H9 (cell line): ENCODE data around the gene SH2D6. TPM values are rescaled to one million over a fixed set of nuclear protein-coding genes. Genes with fewer than 3 reads are reported as not detected.

Experiments used
- DNase-seq: peaks from one replicate; pipeline ENCODE4 v3.0.0-alpha.2; 2017
- H2AFZ ChIP-seq: one replicate; pipeline ENCODE4 v1.6.1; 2013; ENCODE audit warnings: mild to moderate bottlenecking, low read length, control low read depth, moderate library complexity
- H2AK5ac ChIP-seq: 2 replicates; pipeline ENCODE4 v1.6.1; 2013; ENCODE audit warnings: low read length, control low read depth, mixed read lengths; ENCODE audit not compliant: insufficient read length
- H2BK120ac ChIP-seq: one replicate; pipeline ENCODE4 v1.6.1; 2013; ENCODE audit warnings: low read depth, mild to moderate bottlenecking, low read length, control low read depth, inconsistent platforms; ENCODE audit not compliant: poor library complexity, severe bottlenecking
- H2BK12ac ChIP-seq: 2 replicates; pipeline ENCODE4 v1.6.1; 2013; ENCODE audit warnings: low read length, control low read depth, mixed read lengths, low read depth; ENCODE audit not compliant: insufficient read length
- H2BK15ac ChIP-seq: 2 replicates; pipeline ENCODE4 v1.6.1; 2013; ENCODE audit warnings: low read depth, low read length, control low read depth
- H2BK20ac ChIP-seq: one replicate; pipeline ENCODE4 v1.6.1; 2013; ENCODE audit warnings: low read depth, mild to moderate bottlenecking, low read length, control low read depth, inconsistent platforms; ENCODE audit not compliant: poor library complexity, severe bottlenecking
- H2BK5ac ChIP-seq: 2 replicates; pipeline ENCODE4 v1.6.1; 2013; ENCODE audit warnings: low read length, control low read depth, mixed read lengths; ENCODE audit not compliant: insufficient read length
- H3K14ac ChIP-seq: 2 replicates; pipeline ENCODE4 v1.6.1; 2013; ENCODE audit warnings: low read length, control low read depth; ENCODE audit not compliant: insufficient read depth
- H3K18ac ChIP-seq: 2 replicates; pipeline ENCODE4 v1.6.1; 2013; ENCODE audit warnings: low read depth, mild to moderate bottlenecking, mixed read lengths, low read length, control low read depth; ENCODE audit not compliant: insufficient read length
- H3K23ac ChIP-seq: 2 replicates; pipeline ENCODE4 v1.6.1; 2013; ENCODE audit warnings: low read length, control low read depth, mixed read lengths, low read depth; ENCODE audit not compliant: insufficient read length
- H3K23me2 ChIP-seq: 2 replicates; pipeline ENCODE4 v1.6.1; 2013; ENCODE audit warnings: low read depth, mild to moderate bottlenecking, mixed read lengths, low read length, control low read depth; ENCODE audit not compliant: insufficient read length, poor library complexity, severe bottlenecking
- H3K27ac ChIP-seq: 2 replicates; pipeline ENCODE4 v1.5.1; 2013; ENCODE audit warnings: low read length, control low read depth, mixed read lengths, low read depth; ENCODE audit not compliant: insufficient read length
- H3K27me3 ChIP-seq: 2 replicates; pipeline ENCODE4 v1.6.1; 2013; ENCODE audit warnings: low read length, control low read depth, inconsistent platforms; ENCODE audit not compliant: insufficient read depth
- H3K4ac ChIP-seq: 2 replicates; pipeline ENCODE4 v1.6.1; 2013; ENCODE audit warnings: low read depth, mild to moderate bottlenecking, control low read depth, inconsistent platforms, low read length, moderate library complexity
- H3K4me1 ChIP-seq: 2 replicates; pipeline ENCODE4 v1.6.1; 2013; ENCODE audit warnings: low read length, control low read depth, inconsistent platforms; ENCODE audit not compliant: insufficient read depth
- H3K4me2 ChIP-seq: 2 replicates; pipeline ENCODE4 v1.6.1; 2013; ENCODE audit warnings: low read length, control low read depth, mixed read lengths; ENCODE audit not compliant: insufficient read length, insufficient read depth
- H3K56ac ChIP-seq: 2 replicates; pipeline ENCODE4 v1.6.1; 2013; ENCODE audit warnings: low read depth, mild to moderate bottlenecking, mixed read lengths, low read length, control low read depth; ENCODE audit not compliant: insufficient read length
- H3K79me1 ChIP-seq: 2 replicates; pipeline ENCODE4 v1.6.1; 2013; ENCODE audit warnings: low read depth, mild to moderate bottlenecking, moderate library complexity, low read length, control low read depth, inconsistent platforms; ENCODE audit not compliant: insufficient read depth, poor library complexity, severe bottlenecking
- H3K79me2 ChIP-seq: 2 replicates; pipeline ENCODE4 v1.6.1; 2013; ENCODE audit warnings: low read length, control low read depth, inconsistent platforms; ENCODE audit not compliant: insufficient read depth
- H3K9ac ChIP-seq: 2 replicates; pipeline ENCODE4 v1.6.1; 2013; ENCODE audit warnings: low read length, control low read depth, mixed read lengths; ENCODE audit not compliant: insufficient read length; ENCODE audit errors: extremely low read depth
- H3K9me3 ChIP-seq: one replicate; pipeline ENCODE4 v1.6.1; 2013; ENCODE audit warnings: low read depth, low read length, inconsistent platforms; ENCODE audit not compliant: control insufficient read depth
- H3T11ph ChIP-seq: one replicate; pipeline ENCODE4 v1.6.1; 2013; ENCODE audit warnings: mild to moderate bottlenecking, low read length, control low read depth, inconsistent platforms
- H4K20me1 ChIP-seq: one replicate; pipeline ENCODE4 v1.6.1; 2013; ENCODE audit not compliant: control insufficient read depth, insufficient read length, insufficient read depth
- H4K5ac ChIP-seq: 2 replicates; pipeline ENCODE4 v1.6.1; 2013; ENCODE audit warnings: low read depth, mild to moderate bottlenecking, mixed read lengths, low read length, control low read depth; ENCODE audit not compliant: insufficient read length
- H4K8ac ChIP-seq: replicated peaks from 2 replicates; pipeline ENCODE4 v1.6.1; 2013; ENCODE audit warnings: low read length, control low read depth, mixed read lengths, low read depth; ENCODE audit not compliant: insufficient read length
- H4K91ac ChIP-seq: 2 replicates; pipeline ENCODE4 v1.6.1; 2013; ENCODE audit warnings: low read depth, mild to moderate bottlenecking, moderate library complexity, mixed read lengths, low read length, control low read depth; ENCODE audit not compliant: insufficient read length
- H3K27ac Mint-ChIP-seq, 3 experiments: 2 replicates in 2 of 3; 3 replicates in 1 of 3; pipeline ENCODE4 v1.8.0; 2020 to 2021; ENCODE audit warnings: mixed read lengths in 3 of 3, mild to moderate bottlenecking in 1 of 3, moderate library complexity in 1 of 3
- H3K27me3 Mint-ChIP-seq: 2 replicates; pipeline ENCODE4 v1.8.0; 2021; ENCODE audit warnings: low read depth, mild to moderate bottlenecking, moderate library complexity, mixed read lengths
- H3K36me3 Mint-ChIP-seq, 3 experiments: 2 replicates in 2 of 3; 3 replicates in 1 of 3; pipeline ENCODE4 v1.8.0; 2020 to 2021; ENCODE audit warnings: low read depth in 3 of 3, mixed read lengths in 3 of 3; ENCODE audit not compliant: insufficient read depth in 1 of 3
- H3K4me1 Mint-ChIP-seq, 2 experiments: 2 replicates each; pipeline ENCODE4 v1.8.0; 2020; ENCODE audit warnings: mixed read lengths in 2 of 2
- H3K4me3 Mint-ChIP-seq, 2 experiments: 2 replicates in 1 of 2; 3 replicates in 1 of 2; pipeline ENCODE4 v1.8.0; 2020 to 2021; ENCODE audit warnings: mild to moderate bottlenecking in 2 of 2, mixed read lengths in 2 of 2, moderate library complexity in 1 of 2
- H3K9me3 Mint-ChIP-seq, 2 experiments: 2 replicates in 1 of 2; 3 replicates in 1 of 2; pipeline ENCODE4 v1.8.0; 2020; ENCODE audit warnings: mild to moderate bottlenecking in 2 of 2, mixed read lengths in 2 of 2, moderate library complexity in 1 of 2
- CTCF ChIP-seq: fragments of 200-600 bp; sonication (generic); conservative IDR thresholded peaks from 3 replicates; pipeline ENCODE4 v1.8.0; 2021; ENCODE audit warnings: antibody characterized with exemption, mild to moderate bottlenecking
- WGBS: extraction: QIAGEN DNeasy Blood & Tissue Kit; methylation state at CpG from one replicate; pipeline ENCODE4 v1.1.7; 2013; ENCODE audit warnings: missing lambda C conversion rate, low lambda C conversion rate, mixed read lengths; ENCODE audit not compliant: insufficient read length; ENCODE audit errors: extremely low coverage; 5-methylcytosine and 5-hydroxymethylcytosine counted together
- total RNA-seq: library from RNA; stranded (reverse); gene quantifications from 2 replicates; pipeline ENCODE4 v1.2.1, GENCODE V29; 2021

Gene SH2D6
- total RNA-seq, 1 experiment from 2014 or later = 0.61 TPM

GRCh38 chr2:85485815-85486214 lies 67.3 kb downstream of the SH2D6 start:
- Histone ChIP-seq H4K5ac (no peak overlapping the region), H3K56ac (no peak overlapping the region), H3K4ac (no peak overlapping the region), H4K8ac (no peak overlapping the region), H3K9ac (no peak overlapping the region), H3K18ac (no peak overlapping the region), H3K79me2 (no peaks in the 10 kb centered on the region), H2AFZ (no peak overlapping the region), H3K9me3 (no peaks in the 10 kb centered on the region), H2BK20ac (no peak overlapping the region), H3K14ac (no peak overlapping the region), H4K20me1 (no peaks in the 10 kb centered on the region), H4K91ac (no peak overlapping the region), H2AK5ac (no peak overlapping the region), H3K79me1 (no peaks in the 10 kb centered on the region), H3K23ac (no peak overlapping the region), H3K4me1 (no peaks in the 10 kb centered on the region), H2BK120ac (no peak overlapping the region), H3K27ac (no peak overlapping the region), H3K27me3 (no peaks in the 10 kb centered on the region), H2BK15ac (no peak overlapping the region), H3K4me2 (no peak overlapping the region), H2BK12ac (no peak overlapping the region), H3T11ph (no peak overlapping the region), H3K23me2 (no peaks in the 10 kb centered on the region), H2BK5ac (no peak overlapping the region)
- peaks cover 5 to 7% (median 6%) of the 10 kb centered on the region in 3 experiments; a peak in 5 of 7 replicates for H3K36me3 Mint-ChIP-seq
- peaks cover 7% of the 10 kb centered on the region for H3K27me3 Mint-ChIP-seq
- H3K4me1 Mint-ChIP-seq = no peaks in the 10 kb centered on the region
- WGBS = no CpG with 5 or more reads among the region's 3 CpGs
- no peak overlapping the region for H3K27ac Mint-ChIP-seq
- DNase-seq = no peak
- no peak overlapping the region for H3K4me3 Mint-ChIP-seq
- H3K9me3 Mint-ChIP-seq = peaks cover 20 to 30% of the 10 kb centered on the region in 2 experiments
- TF ChIP-seq CTCF = no peak

Other genes starting within 250 kb of the SH2D6 start
- 47.7 and 47.8 TPM in 2 replicates for gene TGOLN2, start 90.7 kb upstream of the SH2D6 start, total RNA-seq
- 14.7 and 16.7 TPM in 2 replicates for gene RETSAT, start 64.2 kb upstream of the SH2D6 start, total RNA-seq
- 7.4 and 7.6 TPM in 2 replicates for gene ELMOD3, start 63.9 kb upstream of the SH2D6 start, total RNA-seq
- 72.8 and 78.8 TPM in 2 replicates for gene CAPG, start 8.3 kb upstream of the SH2D6 start, total RNA-seq
- 447 and 459 TPM in 2 replicates for gene MAT2A, start 120.5 kb downstream of the SH2D6 start, total RNA-seq
- 32.2 and 32.9 TPM in 2 replicates for gene GGCX, start 142.8 kb downstream of the SH2D6 start, total RNA-seq
- 33.4 and 34.3 TPM in 2 replicates for gene VAMP8, start 158.9 kb downstream of the SH2D6 start, total RNA-seq
- 0.57 and 0.59 TPM in 2 replicates for gene VAMP5, start 165.7 kb downstream of the SH2D6 start, total RNA-seq
- gene RNF181, start 177.0 kb downstream of the SH2D6 start, total RNA-seq = 120 and 122 TPM in 2 replicates
- 19.0 and 19.3 TPM in 2 replicates for gene TMEM150A, start 184.0 kb downstream of the SH2D6 start, total RNA-seq
- 39.6 and 40.4 TPM in 2 replicates for gene C2orf68, start 193.4 kb downstream of the SH2D6 start, total RNA-seq
- gene USP39, start 197.5 kb downstream of the SH2D6 start, total RNA-seq = 77.9 and 79.2 TPM in 2 replicates
- not detected in 2 replicates for gene SFTPB, start 249.5 kb downstream of the SH2D6 start, total RNA-seq